Activated CD8-positive, alpha-beta T cell treated with anti-CD3 and anti-CD28 coated beads, Interleukin-2, amount 10 ng/mL, durations not matched to agents 7 days and 5 days (primary cell): ENCODE results near the gene VAPB. TPM values are rescaled to one million over a fixed set of nuclear protein-coding genes. Genes with fewer than 3 reads are reported as not detected.

Source experiments
- ATAC-seq: fragments of 150-1000 bp; cut with Tn5 transposase; one replicate; pipeline ENCODE4 v1.10.0; 2021; ENCODE audit warnings: moderate library complexity
- CTCF ChIA-PET: fragments of 350-600 bp; sonication (Branson Sonifier 250); formaldehyde crosslinking; loops from one replicate; lab custom pipeline; 2021; ENCODE audit warnings: antibody characterized with exemption; lab: Charles Lee
- POLR2A ChIA-PET: fragments of 350-600 bp; sonication (Branson Sonifier 250); formaldehyde crosslinking; loops from one replicate; lab custom pipeline; 2021; ENCODE audit warnings: antibody characterized with exemption; lab: Charles Lee
- DNase-seq: peaks from one replicate; pipeline ENCODE4 v3.0.0-alpha.2; 2020
- H3K27ac Mint-ChIP-seq: one replicate; pipeline ENCODE4 v1.8.0; 2021; ENCODE audit warnings: mild to moderate bottlenecking, mixed read lengths
- H3K27me3 Mint-ChIP-seq: one replicate; pipeline ENCODE4 v1.8.0; 2021; ENCODE audit warnings: low read depth, mixed read lengths
- H3K36me3 Mint-ChIP-seq: one replicate; pipeline ENCODE4 v1.8.0; 2021; ENCODE audit warnings: low read depth, mixed read lengths
- H3K4me1 Mint-ChIP-seq: one replicate; pipeline ENCODE4 v1.8.0; 2021; ENCODE audit warnings: low read depth, mixed read lengths
- H3K4me3 Mint-ChIP-seq: one replicate; pipeline ENCODE4 v1.8.0; 2021; ENCODE audit warnings: mild to moderate bottlenecking, mixed read lengths
- H3K9me3 Mint-ChIP-seq: one replicate; pipeline ENCODE4 v1.8.0; 2022; ENCODE audit warnings: mixed read lengths; ENCODE audit not compliant: insufficient read depth
- total RNA-seq, 2 experiments: library from RNA; stranded (reverse); gene quantifications; one replicate each; pipeline ENCODE4 v1.2.3, GENCODE V29; 2021

The VAPB gene
- total RNA-seq, 2 experiments from 2014 or later = 34.5 to 36.8 TPM

DNA sequence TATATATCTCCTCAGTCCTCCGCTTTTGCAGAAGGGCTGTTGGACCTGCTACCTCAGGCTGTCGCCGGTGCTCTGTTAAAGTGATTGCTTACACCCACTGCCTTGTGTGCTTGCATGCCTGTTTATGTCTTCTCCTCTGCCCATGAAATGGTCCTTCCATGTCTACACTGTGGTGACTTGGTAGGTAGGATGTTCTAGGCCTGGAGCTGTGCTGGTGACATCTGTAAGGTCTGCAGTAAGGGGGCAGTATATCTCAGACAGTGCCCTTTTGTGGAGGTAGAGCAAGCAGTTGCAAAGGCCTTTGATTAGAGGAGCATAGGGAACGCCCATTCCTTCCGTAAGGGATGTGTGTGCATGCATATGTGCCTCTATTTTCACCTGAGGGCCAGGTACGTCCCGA is 40.3 kb downstream of the VAPB start:
- peaks cover 18% of the 10 kb centered on the region for H3K4me1 Mint-ChIP-seq
- no peak for DNase-seq
- peaks cover 20% of the 10 kb centered on the region for H3K36me3 Mint-ChIP-seq
- peaks cover 4% of the 10 kb centered on the region for H3K9me3 Mint-ChIP-seq
- no peak overlapping the region for H3K27ac Mint-ChIP-seq
- POLR2A ChIA-PET = interaction anchor here (0.6 kb wide), 1 partner anchor 9 kb away, joined by 3 read pairs; no protein-coding TSS in a partner anchor
- no peaks in the 10 kb centered on the region for H3K27me3 Mint-ChIP-seq
- H3K4me3 Mint-ChIP-seq = no peak overlapping the region
- ATAC-seq = no peak
- CTCF ChIA-PET = no interaction called here

DNA sequence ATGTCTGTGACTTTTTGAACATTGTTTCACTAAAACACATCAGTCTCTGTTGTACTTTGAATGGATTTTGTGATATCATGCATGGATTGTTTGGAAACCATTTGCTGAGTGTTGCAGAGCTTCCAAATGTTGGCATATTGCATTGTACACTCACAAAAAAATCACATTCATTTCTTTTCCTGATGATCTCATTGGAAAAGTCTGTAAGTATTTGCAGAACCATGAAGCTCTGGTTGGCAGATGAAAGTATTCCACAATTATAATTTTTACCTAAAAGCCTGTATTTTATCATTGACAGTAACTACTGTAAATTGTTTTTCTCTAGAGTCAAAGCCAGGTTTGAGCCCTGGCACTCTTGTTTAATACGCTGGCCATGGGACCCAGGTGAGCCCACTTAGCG is 42.1 kb downstream of the VAPB start:
- ATAC-seq (no peak), DNase-seq (no peak)
- no peak overlapping the region for H3K27ac Mint-ChIP-seq
- POLR2A ChIA-PET = no interaction called here
- no peak overlapping the region for H3K4me3 Mint-ChIP-seq
- H3K4me1 Mint-ChIP-seq = peaks cover 21% of the 10 kb centered on the region
- no peaks in the 10 kb centered on the region for H3K27me3 Mint-ChIP-seq
- no peaks in the 10 kb centered on the region for H3K9me3 Mint-ChIP-seq
- CTCF ChIA-PET = no interaction called here
- peaks cover 23% of the 10 kb centered on the region for H3K36me3 Mint-ChIP-seq

DNA sequence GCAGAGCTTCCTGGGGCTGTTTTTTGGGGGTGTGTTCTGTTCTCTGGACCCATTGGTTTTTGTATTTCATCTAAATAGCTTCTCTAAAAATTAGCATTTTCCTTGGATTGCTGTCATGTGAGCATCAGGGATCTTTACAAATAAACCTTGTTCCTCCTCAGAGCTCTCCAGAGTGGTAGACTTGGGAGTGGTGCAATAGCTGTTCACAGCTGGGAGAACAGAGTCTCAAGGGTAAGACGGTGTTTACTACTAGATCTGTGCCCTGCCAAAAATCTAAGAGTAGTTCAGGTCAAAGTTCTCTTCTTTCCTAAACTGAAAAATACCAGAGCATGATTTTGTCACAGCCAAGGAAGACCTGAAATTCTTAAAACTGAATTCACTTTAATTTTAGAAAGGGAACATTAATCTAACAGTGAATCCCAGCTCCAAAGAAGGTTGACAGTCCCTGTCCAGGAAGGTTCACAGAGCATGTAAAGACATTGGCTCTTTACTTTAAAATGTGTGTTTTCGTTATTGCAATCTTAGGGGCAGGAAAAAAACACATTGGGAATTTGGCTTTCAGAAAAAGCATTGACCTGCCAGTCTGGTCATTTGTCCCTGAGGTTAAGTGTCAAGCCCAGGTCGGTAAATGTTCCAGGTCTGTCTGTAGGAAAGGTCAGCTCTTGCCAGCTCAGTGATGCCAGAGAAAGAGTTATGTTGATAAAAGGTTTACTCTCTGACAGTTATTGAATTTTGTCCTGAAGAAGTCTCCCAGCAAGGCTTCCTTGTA is 43.3 kb downstream of the VAPB start:
- Mint-ChIP-seq H3K27me3 (no peaks in the 10 kb centered on the region), H3K4me1 (peaks cover 23% of the 10 kb centered on the region), H3K27ac (peak overlapping the region; percentile 32), H3K36me3 (peaks cover 27% of the 10 kb centered on the region), H3K4me3 (no peak overlapping the region), H3K9me3 (no peaks in the 10 kb centered on the region)
- ATAC-seq (no peak), DNase-seq (no peak)
- ChIA-PET CTCF (no interaction called here), POLR2A (interaction anchor here (0.6 to 0.9 kb wide), 2 partner anchors 24 to 43 kb away, joined by 3 to 4 read pairs; partner anchors contain the start of gene VAPB)

DNA sequence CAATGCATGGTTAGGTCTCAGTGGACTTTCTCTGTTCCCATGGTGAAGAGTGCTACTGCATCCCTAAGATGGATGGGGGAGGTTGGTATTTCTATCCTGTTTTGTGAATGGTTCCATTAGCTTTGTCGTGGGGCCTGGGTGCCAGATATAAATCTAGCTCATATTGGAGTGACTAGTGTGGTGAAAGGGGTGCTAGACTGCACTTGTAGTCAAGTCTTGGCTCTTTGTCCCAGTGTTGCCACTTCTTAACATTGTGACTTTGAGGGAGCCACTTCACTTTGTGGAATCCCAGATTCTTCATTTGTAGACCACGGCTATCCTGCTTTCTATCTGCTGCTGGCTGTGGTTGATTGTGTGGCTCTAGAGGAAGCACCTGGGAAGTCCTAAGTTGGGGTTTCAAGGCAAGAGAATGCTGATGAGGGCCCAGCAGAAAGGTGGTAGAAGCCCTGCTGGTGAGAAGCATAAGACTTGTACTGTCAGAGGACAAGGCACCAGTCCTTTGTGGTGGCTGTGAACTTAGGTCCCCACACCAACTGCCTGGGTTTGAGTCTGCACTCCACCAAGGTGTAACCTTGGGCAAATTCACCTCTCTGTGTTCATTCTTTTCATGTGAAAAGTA is 44.1 kb downstream of the VAPB start:
- POLR2A ChIA-PET = no interaction called here
- Mint-ChIP-seq H3K9me3 (no peaks in the 10 kb centered on the region), H3K27ac (no peak overlapping the region), H3K4me3 (no peak overlapping the region), H3K4me1 (peaks cover 28% of the 10 kb centered on the region), H3K36me3 (peaks cover 33% of the 10 kb centered on the region), H3K27me3 (no peaks in the 10 kb centered on the region)
- no peak for DNase-seq
- CTCF ChIA-PET = interaction anchor here (1.2 kb wide), 1 partner anchor 21 kb away, joined by 3 read pairs; no protein-coding TSS in a partner anchor
- ATAC-seq = no peak

DNA sequence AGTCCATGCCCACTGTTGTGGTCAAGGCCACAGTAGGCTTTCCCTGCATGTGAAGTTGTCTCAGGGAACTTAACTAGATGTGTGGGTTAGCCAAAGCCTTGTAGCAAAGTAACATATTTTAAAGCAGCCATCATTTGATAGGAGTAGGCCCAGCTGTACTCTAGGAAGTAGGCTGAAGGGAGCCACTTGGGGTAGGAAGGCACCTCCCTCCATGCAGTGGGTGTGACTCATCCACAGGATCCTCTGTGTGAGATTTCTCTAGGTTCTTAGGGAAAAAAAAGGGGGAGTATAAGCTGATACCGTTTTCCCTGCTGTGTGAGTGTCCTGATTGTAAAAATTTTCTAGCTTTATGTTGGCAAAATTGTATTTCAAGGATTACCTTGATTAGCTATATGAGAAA is 44.7 kb downstream of the VAPB start:
- H3K4me3 Mint-ChIP-seq = no peak overlapping the region
- CTCF ChIA-PET = interaction anchor here (0.6 to 1.2 kb wide), 3 partner anchors 22 to 199 kb away, joined by 3 to 4 read pairs (median 3); no protein-coding TSS in a partner anchor
- POLR2A ChIA-PET = no interaction called here
- ATAC-seq (no peak), DNase-seq (no peak)
- peaks cover 36% of the 10 kb centered on the region for H3K36me3 Mint-ChIP-seq
- H3K27ac Mint-ChIP-seq = no peak overlapping the region
- no peaks in the 10 kb centered on the region for H3K27me3 Mint-ChIP-seq
- H3K9me3 Mint-ChIP-seq = no peaks in the 10 kb centered on the region
- peaks cover 31% of the 10 kb centered on the region for H3K4me1 Mint-ChIP-seq

DNA sequence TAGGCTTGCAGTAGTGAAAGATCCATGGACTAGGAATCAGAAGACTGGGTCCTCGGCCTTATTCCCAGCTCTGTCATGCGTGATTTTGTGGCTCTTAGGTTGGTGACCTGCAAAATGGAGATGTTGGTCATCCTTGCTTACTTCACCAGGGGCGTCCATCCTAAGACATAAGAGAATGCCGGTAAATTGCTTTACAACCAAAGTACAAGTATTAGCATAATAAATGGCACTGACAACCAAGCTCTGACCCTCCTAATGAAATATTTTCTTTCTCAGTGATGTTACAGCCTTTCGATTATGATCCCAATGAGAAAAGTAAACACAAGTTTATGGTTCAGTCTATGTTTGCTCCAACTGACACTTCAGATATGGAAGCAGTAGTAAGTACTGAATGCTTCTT is 45.3 kb downstream of the VAPB start:
- Mint-ChIP-seq H3K27me3 (no peaks in the 10 kb centered on the region), H3K4me3 (no peak overlapping the region), H3K27ac (no peak overlapping the region), H3K9me3 (no peaks in the 10 kb centered on the region), H3K4me1 (peaks cover 33% of the 10 kb centered on the region), H3K36me3 (peaks cover 36% of the 10 kb centered on the region)
- CTCF ChIA-PET = interaction anchor here (0.6 to 1.2 kb wide), 3 partner anchors 23 to 200 kb away, joined by 3 to 4 read pairs (median 3); no protein-coding TSS in a partner anchor
- ATAC-seq (no peak), DNase-seq (no peak)
- POLR2A ChIA-PET = no interaction called here

DNA sequence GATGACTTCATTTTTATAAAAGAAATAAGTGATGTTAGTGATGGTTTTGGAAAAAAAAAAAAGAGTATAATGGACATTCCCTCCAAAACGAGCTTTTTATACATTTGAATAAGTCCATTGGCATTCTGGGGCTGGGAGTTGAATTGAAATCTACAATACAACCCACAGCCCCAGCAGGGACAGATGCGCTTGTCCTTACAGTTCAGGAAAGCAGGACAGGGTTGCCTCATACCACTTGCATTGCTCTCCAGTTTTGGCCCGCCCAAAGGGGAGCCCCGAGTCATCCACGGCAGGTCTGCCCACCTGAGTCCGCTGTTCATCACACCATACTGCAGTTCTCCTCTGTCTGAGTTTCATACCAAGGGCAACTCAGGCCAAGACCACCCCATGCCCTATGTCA is 46.2 kb downstream of the VAPB start:
- no peak overlapping the region for H3K27ac Mint-ChIP-seq

DNA sequence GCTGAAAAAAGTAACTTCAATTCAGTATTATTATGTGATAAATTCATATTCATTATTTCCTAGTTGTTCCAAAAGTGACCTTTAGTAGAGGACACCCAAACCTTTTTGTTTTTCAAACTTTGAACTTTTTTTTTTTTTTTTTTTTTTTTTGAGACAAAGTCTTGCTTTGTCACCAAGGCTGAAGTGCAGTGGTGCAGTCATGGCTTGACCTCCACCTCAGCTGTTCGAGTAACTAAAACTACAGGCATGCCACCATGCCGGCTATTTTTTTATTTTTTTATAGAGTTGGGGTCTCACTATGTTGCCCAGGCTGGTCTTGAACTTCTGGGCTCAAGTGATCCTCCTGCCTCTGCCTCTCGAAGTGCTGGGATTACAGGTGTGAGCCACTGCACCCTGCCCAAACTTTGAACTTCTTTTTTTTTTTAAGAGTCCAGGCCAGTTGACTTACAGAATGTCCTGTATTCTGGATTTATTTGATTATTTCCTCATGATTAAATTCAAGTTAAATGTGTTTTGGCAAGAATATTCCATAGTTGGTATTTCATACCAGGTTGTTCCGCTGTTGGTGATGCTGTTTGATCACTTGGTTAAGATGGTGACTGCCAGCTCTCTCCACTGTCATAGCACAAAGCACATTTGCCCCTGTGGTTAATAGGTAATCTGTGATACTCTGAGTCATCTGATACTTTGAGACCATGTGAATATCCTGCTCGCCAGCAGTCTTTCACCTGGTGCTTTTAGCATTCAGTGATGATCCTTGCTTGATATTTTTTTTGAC is 48.0 kb downstream of the VAPB start:
- no peak for ATAC-seq

More for the DNA sequence above, 46.2 kb downstream of the VAPB start:
- H3K4me3 Mint-ChIP-seq = no peak overlapping the region
- CTCF ChIA-PET = no interaction called here
- H3K27me3 Mint-ChIP-seq = no peaks in the 10 kb centered on the region
- H3K4me1 Mint-ChIP-seq = peaks cover 33% of the 10 kb centered on the region
- POLR2A ChIA-PET = no interaction called here
- DNase-seq (no peak), ATAC-seq (no peak)
- H3K9me3 Mint-ChIP-seq = no peaks in the 10 kb centered on the region
- H3K36me3 Mint-ChIP-seq = peaks cover 39% of the 10 kb centered on the region

DNA sequence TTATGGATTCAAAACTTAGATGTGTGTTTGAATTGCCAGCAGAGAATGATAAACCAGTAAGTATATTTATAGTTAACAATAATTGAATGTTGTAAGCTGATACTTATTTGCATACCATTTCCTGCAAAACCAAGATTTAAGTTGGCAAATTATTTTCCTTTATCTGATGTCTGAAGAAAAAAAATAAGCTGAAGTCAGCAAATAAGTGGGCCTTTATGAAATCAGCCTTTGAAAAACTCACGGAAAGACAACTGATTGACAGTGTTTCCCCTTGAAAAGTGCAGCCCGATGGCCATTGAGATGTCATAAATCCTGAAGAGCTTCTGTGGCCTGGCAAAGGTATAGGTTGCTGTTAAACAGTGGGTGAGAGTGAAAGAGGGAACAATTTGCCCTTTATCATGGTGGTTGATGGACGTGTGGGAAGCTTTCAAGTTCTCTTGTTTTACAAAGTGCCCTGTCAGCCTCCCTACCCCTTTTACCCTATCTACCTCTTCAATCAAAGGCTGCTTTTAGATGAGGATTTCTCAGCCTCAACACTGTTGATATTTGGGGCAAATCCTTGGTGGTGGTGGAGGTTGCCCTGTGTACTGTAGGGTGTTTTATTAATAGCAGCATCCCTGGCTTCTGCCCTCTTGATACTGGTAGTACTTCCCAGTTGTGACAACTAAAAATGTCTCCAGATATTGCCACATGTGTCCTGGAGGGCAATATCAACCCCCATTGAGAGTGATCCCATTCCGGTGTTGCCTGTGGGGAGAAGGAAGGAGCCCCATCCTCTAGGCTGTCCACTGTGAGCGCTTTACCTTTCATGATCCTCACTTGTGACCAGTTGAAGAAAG is 50.2 kb downstream of the VAPB start:
- CTCF ChIA-PET = interaction anchor here (1.2 kb wide), 1 partner anchor 204 kb away, joined by 3 read pairs; no protein-coding TSS in a partner anchor
- Mint-ChIP-seq H3K9me3 (no peaks in the 10 kb centered on the region), H3K27ac (no peak overlapping the region), H3K27me3 (no peaks in the 10 kb centered on the region), H3K36me3 (peaks cover 40% of the 10 kb centered on the region), H3K4me1 (peaks cover 18% of the 10 kb centered on the region), H3K4me3 (no peak overlapping the region)
- DNase-seq = no peak
- POLR2A ChIA-PET = no interaction called here
- no peak for ATAC-seq

More for the DNA sequence above, 48.0 kb downstream of the VAPB start:
- ChIA-PET CTCF (no interaction called here), POLR2A (interaction anchor here (1.2 kb wide), 1 partner anchor 48 kb away, joined by 3 read pairs; the partner anchor contains the start of gene VAPB)
- Mint-ChIP-seq H3K4me1 (peaks cover 33% of the 10 kb centered on the region), H3K36me3 (peaks cover 35% of the 10 kb centered on the region), H3K4me3 (no peak overlapping the region), H3K27ac (no peak overlapping the region), H3K9me3 (no peaks in the 10 kb centered on the region), H3K27me3 (no peaks in the 10 kb centered on the region)
- no peak for DNase-seq

DNA sequence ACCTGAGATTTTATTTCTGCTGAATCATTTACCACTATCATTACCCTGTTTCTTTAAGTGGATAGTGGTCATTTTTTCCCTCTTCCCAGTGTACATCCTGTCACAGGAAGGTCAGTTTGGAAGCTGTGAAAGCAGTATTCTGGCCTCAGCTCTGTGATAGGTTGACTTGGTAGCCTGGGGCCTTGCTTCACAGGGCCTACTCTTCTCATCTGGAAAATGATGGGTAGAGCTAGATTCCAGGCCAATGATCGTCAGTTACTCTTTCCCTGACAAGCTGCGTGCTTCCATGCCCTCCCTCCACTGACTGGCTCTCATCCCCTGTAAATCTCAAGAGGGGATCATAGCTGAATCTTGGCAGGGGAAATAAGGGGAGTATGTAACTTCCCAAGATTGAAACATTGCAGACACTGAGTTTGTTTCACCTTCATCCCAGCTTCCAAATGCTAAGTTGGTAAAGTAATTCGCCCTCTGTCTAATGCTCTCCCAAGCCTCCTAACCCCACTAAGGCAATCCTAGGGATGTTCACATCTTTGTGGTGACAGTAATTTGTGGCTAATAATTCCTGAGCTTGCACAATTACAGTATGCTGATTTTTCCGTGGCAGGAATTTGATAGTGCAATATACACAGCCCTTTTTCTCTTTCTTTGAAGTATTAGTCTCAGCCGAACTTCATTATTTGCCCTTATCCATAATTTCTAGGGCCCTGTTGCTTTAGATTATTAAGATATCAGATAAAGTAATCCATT is 51.2 kb downstream of the VAPB start:
- Mint-ChIP-seq H3K36me3 (peaks cover 43% of the 10 kb centered on the region), H3K9me3 (no peaks in the 10 kb centered on the region), H3K27me3 (no peaks in the 10 kb centered on the region), H3K4me1 (peaks cover 23% of the 10 kb centered on the region), H3K27ac (no peak overlapping the region), H3K4me3 (no peak overlapping the region)
- CTCF ChIA-PET = interaction anchor here (1.8 kb wide), 1 partner anchor 40 kb away, joined by 3 read pairs; no protein-coding TSS in a partner anchor
- DNase-seq (no peak), ATAC-seq (no peak)
- POLR2A ChIA-PET = interaction anchor here (0.5 kb wide), 1 partner anchor 51 kb away, joined by 3 read pairs; no protein-coding TSS in a partner anchor
